HG03354 (cell line): Measurements from ENCODE around the gene TMEM225.
"Not testable (repeated sequence)": the region's sequence is repeated elsewhere in the genome, so short reads cannot be mapped to it uniquely, and the experiment has no call there.

Source experiments
- ATAC-seq: cut with Tn5 transposase; IDR thresholded peaks from one replicate; pipeline ENCODE4 v1.9.1; 2021; ENCODE audit warnings: mild to moderate bottlenecking; ENCODE audit not compliant: unreplicated experiment, poor library complexity, severe bottlenecking

The TMEM225 gene

GRCh38 chr11:123885570-123885969 lies at the start of gene TMEM225:
TMEM225 (minus strand) TSS chr11:123885670; CDS start chr11:123885425, 245 bp downstream.
- ATAC-seq = no peak

GRCh38 chr11:123924027-123924426 lies 38.6 kb upstream of the TMEM225 start:
- ATAC-seq = no peak

GRCh38 chr11:123920943-123921342 lies 35.5 kb upstream of the TMEM225 start:
- ATAC-seq = no peak

GRCh38 chr11:123905826-123906225 lies 20.4 kb upstream of the TMEM225 start:
- no peak for ATAC-seq

- ATAC-seq = no peak
Measured at GRCh38 chr11:123904932-123905331, 19.5 kb upstream of the TMEM225 start.

GRCh38 chr11:123903932-123904331 lies 18.5 kb upstream of the TMEM225 start:
- ATAC-seq = no peak

GRCh38 chr11:123901867-123902266 lies 16.4 kb upstream of the TMEM225 start, which contains the start of gene OR8D4:
OR8D4 (plus strand) TSS chr11:123902167; CDS start chr11:123906432, 4,265 bp downstream.
- ATAC-seq = no peak

- ATAC-seq = no peak
Measured at GRCh38 chr11:123899792-123900191, 14.3 kb upstream of the TMEM225 start.

GRCh38 chr11:123892031-123892430 lies 6.6 kb upstream of the TMEM225 start:
- no peak for ATAC-seq

- no peak for ATAC-seq
Measured at GRCh38 chr11:123880912-123881311, 4.6 kb downstream of the TMEM225 start.

- not testable (repeated sequence) for ATAC-seq
Measured at GRCh38 chr11:123867795-123868194, 17.7 kb downstream of the TMEM225 start.

- ATAC-seq = not testable (repeated sequence)
Measured at GRCh38 chr11:123865293-123865692, 20.2 kb downstream of the TMEM225 start.

- no peak for ATAC-seq
Measured at GRCh38 chr11:123859731-123860130, 25.7 kb downstream of the TMEM225 start.

- no peak for ATAC-seq
Measured at GRCh38 chr11:123856444-123856843, 29.0 kb downstream of the TMEM225 start.

GRCh38 chr11:123853038-123853437 lies 32.4 kb downstream of the TMEM225 start:
- ATAC-seq = no peak

- no peak for ATAC-seq
Measured at GRCh38 chr11:123852321-123852720, 33.1 kb downstream of the TMEM225 start.

- ATAC-seq = no peak
Measured at GRCh38 chr11:123851110-123851509, 34.4 kb downstream of the TMEM225 start.

- ATAC-seq = no peak
Measured at GRCh38 chr11:123841174-123841573, 44.3 kb downstream of the TMEM225 start.

GRCh38 chr11:123839131-123839530 lies 46.3 kb downstream of the TMEM225 start:
- ATAC-seq = no peak

- ATAC-seq = no peak
Measured at GRCh38 chr11:123838659-123839058, 46.8 kb downstream of the TMEM225 start.

GRCh38 chr11:123838199-123838598 lies 47.3 kb downstream of the TMEM225 start:
- ATAC-seq = no peak

GRCh38 chr11:123833095-123833494 lies 52.4 kb downstream of the TMEM225 start:
- ATAC-seq = no peak
